Measurements from ENCODE around the gene C6orf89.

C6orf89 gene

DNA sequence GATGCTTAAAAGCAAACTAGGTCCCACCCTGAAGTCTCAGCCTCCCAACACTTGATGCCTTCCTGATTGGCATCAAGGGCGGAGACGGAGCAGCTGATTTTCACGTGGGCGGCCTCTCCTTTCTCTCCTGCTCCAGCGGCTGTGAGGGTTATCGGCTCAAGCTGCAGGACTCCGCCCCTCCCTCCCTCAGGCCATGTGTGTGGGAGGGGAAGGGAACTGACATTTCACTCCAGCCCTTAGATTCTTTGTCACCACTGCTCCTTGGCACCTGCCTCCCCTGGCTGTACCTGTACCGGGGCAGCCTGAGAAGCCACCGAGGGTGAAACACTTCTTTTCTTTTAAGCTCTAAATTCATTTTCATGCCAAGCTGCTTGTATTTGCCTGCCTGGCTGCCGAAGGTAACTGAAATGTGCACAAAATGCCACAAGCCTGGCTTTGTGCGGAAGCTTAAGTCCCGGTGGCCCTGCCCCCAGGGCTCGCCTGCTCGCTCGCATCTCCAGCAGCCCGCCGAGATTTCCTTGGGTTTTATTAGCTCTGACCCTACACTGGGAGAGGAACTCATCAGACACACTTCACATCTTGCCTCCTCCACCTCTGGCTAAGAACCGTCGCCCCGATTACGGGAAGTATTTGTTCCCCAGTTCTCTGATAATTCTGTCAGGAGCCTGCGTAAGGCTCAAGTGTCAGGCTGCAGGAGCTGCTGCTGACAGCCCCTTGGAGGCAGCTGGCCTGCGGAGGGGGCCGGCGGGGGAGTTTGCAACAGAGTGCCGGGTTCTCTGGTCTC is 36.9 kb upstream of the C6orf89 start:
- Histone ChIP-seq H3K36me3 (ENCODE audit: control insufficient read depth, insufficient read depth, low read length) (no peaks in the 10 kb centered on the region), H3K4me3 (ENCODE audit: low read depth, low read length) (no peak overlapping the region), H3K27me3 (ENCODE audit: control insufficient read depth, insufficient read depth, low read length) (no peaks in the 10 kb centered on the region), H3K9ac (no peak overlapping the region), H3K9me3 (ENCODE audit: control insufficient read depth, low read length) (no peaks in the 10 kb centered on the region), H3K4me1 (peaks cover 6% of the 10 kb centered on the region), H2AFZ (peak overlapping the region; percentile 88), H3K79me2 (no peaks in the 10 kb centered on the region), H3K4me2 (ENCODE audit: low read length) (peak overlapping the region; percentile 71), H3K27ac (no peak overlapping the region)
- no peak for TF ChIP-seq CTCF (IDR thresholded peaks at IDR 0.05)

DNA sequence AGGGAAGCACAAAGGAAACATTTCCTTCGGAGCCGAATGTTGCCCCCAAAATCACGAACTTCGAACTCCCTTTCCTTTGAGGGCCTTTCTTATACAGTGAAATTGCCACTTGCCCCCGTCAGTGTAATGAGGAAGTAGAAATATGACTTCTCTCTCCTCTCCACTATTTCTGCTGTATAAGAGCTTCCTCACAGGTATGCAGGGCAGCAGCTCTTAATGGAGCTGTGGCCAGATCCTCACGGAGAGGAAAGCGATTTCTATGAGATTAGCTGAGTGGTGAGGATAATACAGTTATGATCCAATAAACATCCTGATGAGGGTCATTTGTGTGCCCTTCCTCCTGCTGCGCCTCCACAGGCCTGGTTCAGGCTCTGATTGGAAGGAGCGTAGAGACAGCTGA is 35.7 kb upstream of the C6orf89 start:
- Histone ChIP-seq H3K27me3 (ENCODE audit: control insufficient read depth, insufficient read depth, low read length) (no peaks in the 10 kb centered on the region), H3K79me2 (no peaks in the 10 kb centered on the region), H3K4me1 (peaks cover 6% of the 10 kb centered on the region), H3K4me2 (ENCODE audit: low read length) (no peak overlapping the region), H3K36me3 (ENCODE audit: control insufficient read depth, insufficient read depth, low read length) (no peaks in the 10 kb centered on the region), H3K9me3 (ENCODE audit: control insufficient read depth, low read length) (no peaks in the 10 kb centered on the region), H2AFZ (no peak overlapping the region), H3K4me3 (ENCODE audit: low read depth, low read length) (no peak overlapping the region), H3K9ac (no peak overlapping the region), H3K27ac (no peak overlapping the region)
- no peak for TF ChIP-seq CTCF (IDR thresholded peaks at IDR 0.05)

DNA sequence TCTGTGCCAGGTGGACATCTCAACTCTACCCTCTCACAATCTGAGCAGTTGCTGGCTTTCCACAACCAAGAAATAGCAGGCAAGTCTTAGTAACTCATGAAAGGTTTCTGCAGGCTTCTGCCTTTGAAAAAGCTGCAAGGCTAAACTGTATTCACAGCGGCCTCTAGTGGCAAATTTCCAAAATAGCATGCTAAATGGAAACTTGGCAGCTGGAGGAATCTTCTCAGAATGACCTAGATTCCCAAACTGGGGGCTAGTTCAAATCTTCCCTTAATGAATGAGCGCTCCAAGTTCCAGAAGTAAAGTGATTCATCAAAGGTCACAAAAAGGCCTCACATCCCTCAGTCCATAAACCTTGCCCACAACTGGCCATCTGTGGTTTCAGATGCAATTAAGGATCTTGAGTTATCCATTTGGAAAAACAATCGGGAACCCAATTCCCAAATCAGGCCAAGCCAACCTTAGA is 34.6 kb upstream of the C6orf89 start:
- Histone ChIP-seq H3K36me3 (ENCODE audit: control insufficient read depth, insufficient read depth, low read length) (no peaks in the 10 kb centered on the region), H3K9me3 (ENCODE audit: control insufficient read depth, low read length) (no peaks in the 10 kb centered on the region), H3K79me2 (no peaks in the 10 kb centered on the region), H3K4me2 (ENCODE audit: low read length) (no peak overlapping the region), H3K27me3 (ENCODE audit: control insufficient read depth, insufficient read depth, low read length) (no peaks in the 10 kb centered on the region), H3K27ac (no peak overlapping the region), H3K4me1 (peaks cover 6% of the 10 kb centered on the region), H3K4me3 (ENCODE audit: low read depth, low read length) (no peak overlapping the region), H2AFZ (no peak overlapping the region), H3K9ac (no peak overlapping the region)
- peak; percentile 73 for TF ChIP-seq CTCF (IDR thresholded peaks at IDR 0.05)

GRCh38 chr6:36851626-36852025 is 34.1 kb upstream of the C6orf89 start:
- Histone ChIP-seq H2AFZ (no peak overlapping the region), H3K27ac (no peak overlapping the region), H3K4me2 (ENCODE audit: low read length) (no peak overlapping the region), H3K4me3 (ENCODE audit: low read depth, low read length) (no peak overlapping the region), H3K36me3 (ENCODE audit: control insufficient read depth, insufficient read depth, low read length) (no peaks in the 10 kb centered on the region), H3K9me3 (ENCODE audit: control insufficient read depth, low read length) (no peaks in the 10 kb centered on the region), H3K79me2 (no peaks in the 10 kb centered on the region), H3K4me1 (peaks cover 6% of the 10 kb centered on the region), H3K9ac (no peak overlapping the region), H3K27me3 (ENCODE audit: control insufficient read depth, insufficient read depth, low read length) (no peaks in the 10 kb centered on the region)
- no peak for TF ChIP-seq CTCF (IDR thresholded peaks at IDR 0.05)
